Measurements from ENCODE around the gene MZT2B.
"Not testable (repeated sequence)": the region's sequence is repeated elsewhere in the genome, so short reads cannot be mapped to it uniquely, and the experiment has no call there.

- TF ChIP-seq CTCF (IDR thresholded peaks at IDR 0.05); EZH2 (IDR thresholded peaks at IDR 0.05; ENCODE audit: borderline replicate concordance, insufficient read depth, low read depth, low read length, poor library complexity, severe bottlenecking): not testable (repeated sequence)
Measured at GRCh38 chr2:130157354-130157753, 24.7 kb upstream of the MZT2B start.
